GM19467 (cell line): ENCODE measurements around the gene PPFIA3.

Source experiments
- ATAC-seq: cut with Tn5 transposase; IDR thresholded peaks from one replicate; pipeline ENCODE4 v1.9.1; 2021; ENCODE audit warnings: mild to moderate bottlenecking, moderate library complexity; ENCODE audit not compliant: unreplicated experiment

The PPFIA3 gene

GRCh38 chr19:49148784-49149651 is 29.7 kb downstream of the PPFIA3 start:
- ATAC-seq = no peak

- ATAC-seq = no peak
These were observed 30.3 kb downstream of the PPFIA3 start for GRCh38 chr19:49149652-49150105.

DNA sequence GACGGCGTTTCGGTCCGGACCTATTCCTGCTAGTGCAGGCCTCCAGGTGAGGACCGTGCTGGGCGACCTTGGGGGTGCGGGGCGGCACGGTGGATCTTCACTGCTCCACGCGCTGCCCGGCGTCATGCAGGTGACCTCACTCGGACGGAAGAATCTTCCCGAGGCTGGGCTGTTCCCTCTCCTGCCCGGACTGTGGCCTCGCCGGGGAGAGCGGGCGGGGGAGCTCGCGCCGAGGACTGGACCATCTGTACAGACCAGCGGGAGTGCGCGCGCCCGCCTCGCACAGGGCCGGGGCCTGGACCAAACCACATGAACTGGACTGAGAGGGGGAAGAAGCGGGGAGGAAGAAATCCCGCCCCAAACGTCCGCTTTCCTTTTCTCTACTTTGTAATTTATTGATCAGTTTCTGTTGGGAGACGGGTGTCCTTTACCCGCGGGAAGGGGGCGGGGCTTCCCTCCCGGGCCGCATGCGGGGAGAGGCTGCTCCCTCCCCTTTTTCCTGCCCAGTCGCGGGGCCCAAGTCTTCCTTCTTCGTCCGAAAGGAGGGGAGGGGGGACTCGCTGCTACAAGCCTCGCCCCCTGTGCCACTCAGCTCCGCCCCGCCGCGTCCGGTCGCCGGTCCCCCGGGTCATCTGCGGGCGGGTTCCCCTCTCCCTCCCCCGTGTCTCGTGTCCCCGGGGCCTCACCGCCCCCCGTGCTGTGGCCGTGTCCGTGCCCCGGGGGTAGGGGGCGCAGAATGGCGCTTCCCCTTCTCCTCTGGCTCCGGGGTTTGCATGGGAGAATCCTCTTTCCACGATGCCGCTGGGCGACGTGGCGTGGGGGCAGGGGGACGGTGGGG is 31.0 kb downstream of the PPFIA3 start:
- ATAC-seq = no peak

DNA sequence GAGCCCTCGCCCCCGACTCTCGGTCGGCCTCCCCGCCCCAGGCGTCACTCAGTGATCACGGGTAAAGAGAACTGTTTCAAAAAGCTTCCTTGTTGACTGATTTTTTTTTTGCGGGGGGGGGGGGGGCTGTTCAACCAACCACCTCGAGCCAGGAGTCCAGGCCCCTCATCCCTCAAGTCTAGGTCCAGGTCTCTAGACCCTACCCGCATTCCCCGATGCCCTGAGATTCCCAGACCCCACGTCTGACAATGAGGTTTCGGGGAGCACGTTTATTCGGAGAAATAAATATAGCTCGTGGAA is 31.6 kb downstream of the PPFIA3 start:
- ATAC-seq = no peak

DNA sequence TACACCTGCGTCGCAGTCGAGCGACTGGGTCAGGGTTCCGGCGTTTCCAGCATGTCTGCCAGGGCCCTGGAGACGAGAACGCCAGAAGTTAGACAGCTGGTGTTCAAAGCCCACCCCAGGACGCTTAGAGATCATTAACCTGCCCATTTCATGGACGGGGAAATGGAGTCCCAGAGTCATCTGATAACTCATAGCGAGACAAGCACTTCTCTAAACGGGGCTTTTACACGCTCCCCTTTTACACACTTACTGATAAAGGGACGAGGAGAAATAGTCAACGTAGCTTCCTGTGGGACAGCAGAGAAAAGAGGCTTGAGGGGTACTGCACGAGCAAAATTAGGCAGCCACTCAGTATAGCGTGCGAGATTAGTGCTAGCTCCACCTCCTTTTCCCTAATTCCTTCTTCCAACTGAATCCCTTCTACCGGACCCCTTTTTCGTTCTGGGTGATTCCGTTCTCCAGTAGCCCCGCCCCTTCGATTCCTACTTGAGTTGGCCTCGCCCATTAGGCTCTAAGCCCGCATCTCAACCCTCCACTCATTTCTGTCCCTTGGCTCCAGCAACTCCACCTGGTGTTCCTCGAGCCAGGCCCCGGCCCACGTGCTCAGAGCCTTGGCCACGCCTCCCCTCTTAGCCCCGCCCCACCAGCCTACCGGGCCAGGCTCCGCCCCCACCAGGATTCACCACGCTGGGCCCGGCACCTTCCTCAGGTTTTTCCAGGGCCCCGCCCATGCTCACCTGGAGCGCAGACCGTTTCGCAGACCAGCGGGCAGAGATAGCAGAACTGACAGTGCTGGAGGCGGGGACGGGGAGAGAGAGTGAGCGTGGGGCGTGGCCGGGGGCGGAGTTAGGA is 32.1 kb downstream of the PPFIA3 start:
- ATAC-seq = no peak

- ATAC-seq = no peak
These were observed 32.8 kb downstream of the PPFIA3 start for GRCh38 chr19:49152119-49152550.

- ATAC-seq = no peak
These were observed 33.9 kb downstream of the PPFIA3 start for GRCh38 chr19:49153167-49153809.

GRCh38 chr19:49154279-49154678 is 34.9 kb downstream of the PPFIA3 start:
- no peak for ATAC-seq

DNA sequence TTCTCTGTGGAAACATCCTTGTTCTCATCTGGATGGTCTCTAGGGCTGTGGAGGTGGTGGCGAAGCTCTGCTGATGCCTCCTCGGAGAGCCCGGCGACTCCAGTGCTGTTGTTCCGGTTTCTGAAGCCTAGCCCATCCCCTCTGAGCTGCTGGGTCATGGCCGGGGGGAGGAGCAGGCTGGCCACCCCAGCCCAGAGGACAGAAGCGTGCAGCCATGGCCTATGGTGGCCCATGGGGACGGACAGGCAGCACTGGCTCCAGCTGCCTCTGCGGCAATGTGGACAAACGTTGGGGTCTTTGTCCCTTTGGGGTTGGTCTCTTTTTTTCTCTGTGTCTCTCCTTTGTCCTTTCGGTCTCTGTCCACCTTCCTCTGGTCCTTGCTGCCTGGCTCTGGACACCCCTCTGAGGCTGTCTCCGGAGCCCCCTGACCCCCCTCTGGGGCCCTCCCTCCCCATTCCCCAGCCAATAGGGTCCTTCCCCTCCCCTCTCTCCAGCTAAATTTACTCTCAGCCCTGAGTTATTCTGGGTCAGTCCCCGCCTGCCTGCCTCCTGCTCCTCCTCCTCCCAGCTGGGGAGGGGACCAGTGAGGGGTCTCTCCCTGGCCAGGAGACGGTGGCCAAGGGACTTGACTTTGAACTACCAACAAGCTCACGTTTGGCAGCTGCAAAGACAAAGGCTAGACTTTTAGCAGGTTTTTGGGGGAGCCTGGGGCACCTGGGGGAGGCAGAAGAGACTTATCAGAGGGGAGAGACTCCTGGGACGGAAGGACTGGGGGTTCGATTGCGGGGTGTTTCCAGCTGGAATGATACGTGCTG is 35.9 kb downstream of the PPFIA3 start, which contains the start of gene HRC:
TSS of gene HRC (minus strand) at position 392 of the 815 bp plus-strand sequence. CDS start at position 233, 159 bp downstream.
- ATAC-seq = no peak

GRCh38 chr19:49155820-49156346 is 36.5 kb downstream of the PPFIA3 start:
- no peak for ATAC-seq

DNA sequence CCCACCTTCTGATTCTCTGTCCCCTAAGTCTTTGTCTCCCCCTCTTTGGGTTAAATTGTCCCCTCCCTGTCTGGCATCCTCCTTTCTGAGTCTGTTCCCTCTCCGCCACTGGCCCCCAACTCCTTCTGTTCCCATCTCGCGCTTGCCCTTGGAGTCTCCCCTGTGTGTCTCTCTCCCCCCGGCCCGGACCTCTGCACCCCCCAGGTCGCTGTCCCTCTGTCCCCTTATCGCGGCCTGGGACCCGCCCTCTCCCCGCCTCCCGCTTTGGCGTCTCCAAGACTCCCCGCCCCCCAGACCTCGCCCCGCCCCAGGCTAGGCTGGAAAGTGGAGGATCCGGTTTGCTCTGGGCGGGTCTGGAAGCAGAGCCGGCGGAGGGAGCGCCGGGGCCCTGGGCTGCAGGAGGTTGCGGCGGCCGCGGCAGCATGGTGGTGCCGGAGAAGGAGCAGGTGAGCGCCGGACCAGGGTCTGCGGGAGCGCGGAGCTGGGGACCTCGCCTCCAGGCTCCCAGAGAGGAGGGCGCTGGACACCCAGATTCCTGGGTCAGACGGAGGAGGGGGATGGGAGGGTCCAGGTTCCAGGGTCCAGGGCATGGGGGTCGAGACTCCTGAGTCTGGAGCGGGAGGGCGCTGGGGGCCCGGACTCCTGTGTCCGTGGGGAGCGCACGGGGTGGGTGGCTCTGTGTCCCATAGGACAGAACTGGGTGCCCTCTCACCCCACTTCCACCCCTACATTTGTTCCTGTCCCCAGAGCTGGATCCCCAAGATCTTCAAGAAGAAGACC is 38.3 kb downstream of the PPFIA3 start, which contains the start of gene TRPM4:
TSS of gene TRPM4 (plus strand) at position 348 of the 780 bp plus-strand sequence. CDS start at position 423, 75 bp downstream.
- ATAC-seq = no peak

DNA sequence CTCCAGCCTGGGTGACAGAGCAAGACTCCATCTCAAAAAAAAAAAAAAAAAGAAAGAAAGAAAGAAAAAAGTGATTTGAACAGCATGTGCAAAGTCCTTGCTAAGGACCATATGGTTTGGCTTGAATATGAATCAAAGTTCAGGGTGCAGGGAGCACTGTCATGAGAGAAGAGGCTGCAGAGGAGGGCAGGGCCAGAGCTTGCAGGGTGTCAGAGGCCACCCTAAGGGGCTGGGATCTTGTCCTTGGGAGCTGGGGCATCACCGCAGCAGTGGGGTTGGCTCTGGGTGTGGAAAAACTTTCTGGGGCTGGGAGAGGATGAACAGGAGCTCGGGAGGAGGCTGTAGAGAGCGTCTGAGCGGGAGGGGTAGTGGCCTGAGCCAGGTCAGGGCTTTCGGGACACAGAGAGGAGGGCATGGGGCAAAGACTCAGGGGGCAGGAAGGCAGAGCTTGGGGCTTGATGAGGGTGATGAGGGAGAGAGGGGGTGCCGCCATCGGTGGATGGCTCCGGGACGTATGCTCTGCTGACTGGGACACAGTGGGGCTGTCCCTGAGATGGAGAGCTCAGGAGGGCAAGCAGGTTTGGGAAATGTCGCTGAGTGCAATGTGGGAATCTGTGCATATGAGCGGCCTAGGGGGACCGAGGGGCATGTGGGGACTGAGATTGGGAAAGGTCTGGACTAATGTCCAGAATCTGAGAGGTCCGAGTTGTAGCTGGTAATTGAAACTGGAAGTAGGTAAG is 41.3 kb downstream of the PPFIA3 start:
- ATAC-seq = no peak

DNA sequence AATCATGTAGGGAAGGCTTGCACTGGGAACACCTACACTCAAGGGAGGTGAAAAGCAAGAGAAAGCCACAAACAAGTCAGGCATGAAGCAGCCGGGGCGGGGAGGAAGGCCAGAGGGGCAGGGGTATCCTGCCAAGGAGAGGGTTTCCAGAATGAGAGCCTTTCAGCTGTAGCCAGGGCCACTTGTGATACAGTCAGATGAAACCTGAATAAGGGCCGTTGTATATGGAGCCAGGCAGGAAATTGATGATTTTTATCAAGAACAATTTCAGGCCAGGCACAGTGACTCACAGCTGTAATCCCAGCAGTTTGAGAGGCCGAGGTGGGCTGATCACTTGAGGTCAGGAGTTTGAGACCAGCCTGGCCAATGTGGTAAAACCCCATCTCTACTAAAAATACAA is 42.6 kb downstream of the PPFIA3 start:
- no peak for ATAC-seq

DNA sequence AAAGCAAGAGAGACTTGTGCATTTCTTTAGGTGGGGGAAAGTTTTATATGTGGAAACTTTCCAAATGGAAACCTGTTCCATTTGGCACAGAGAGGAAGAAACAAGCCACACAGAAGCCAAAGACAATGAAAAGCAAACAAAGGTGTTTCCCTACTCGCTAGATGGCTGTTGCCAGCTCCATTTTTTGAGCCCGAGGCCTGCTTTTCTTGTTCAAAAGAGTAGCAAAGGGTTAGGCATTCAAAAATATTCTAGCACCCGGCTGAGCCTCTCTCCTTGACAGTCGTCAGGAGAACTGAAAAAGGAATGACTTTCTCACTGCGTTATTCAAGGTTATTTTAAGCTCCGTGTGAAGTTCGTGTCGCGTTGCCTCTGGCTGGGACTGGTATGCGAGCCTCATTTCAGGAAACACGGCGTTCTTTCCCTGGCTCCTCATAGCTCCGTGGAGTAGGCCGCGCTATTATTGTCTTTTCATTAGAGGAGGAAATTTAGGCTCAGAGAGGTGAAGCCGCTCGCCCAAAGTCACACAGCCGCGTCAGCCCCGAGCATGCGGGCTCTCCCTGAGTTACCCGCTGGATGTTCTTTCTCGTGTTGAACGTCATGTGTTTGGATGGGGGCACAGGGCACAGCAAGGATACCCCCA is 45.9 kb downstream of the PPFIA3 start:
- no peak for ATAC-seq

DNA sequence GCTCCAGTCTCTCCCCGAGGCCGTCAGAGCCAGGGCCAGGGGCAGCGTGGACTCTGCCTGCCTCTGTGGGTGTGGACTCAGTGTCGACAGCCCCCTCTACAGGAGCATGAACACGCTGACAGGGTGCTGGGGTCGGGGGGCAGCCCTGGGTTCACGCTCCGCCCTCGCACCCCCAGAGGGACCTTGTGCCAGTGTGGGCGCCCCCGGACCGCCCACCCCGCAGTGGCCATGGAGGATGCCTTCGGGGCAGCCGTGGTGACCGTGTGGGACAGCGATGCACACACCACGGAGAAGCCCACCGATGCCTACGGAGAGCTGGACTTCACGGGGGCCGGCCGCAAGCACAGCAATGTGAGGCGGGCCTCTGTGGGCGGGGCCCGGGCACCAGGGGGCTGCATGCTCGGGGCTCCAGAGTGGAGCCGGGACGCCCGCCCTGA is 46.5 kb downstream of the PPFIA3 start:
- ATAC-seq = no peak

DNA sequence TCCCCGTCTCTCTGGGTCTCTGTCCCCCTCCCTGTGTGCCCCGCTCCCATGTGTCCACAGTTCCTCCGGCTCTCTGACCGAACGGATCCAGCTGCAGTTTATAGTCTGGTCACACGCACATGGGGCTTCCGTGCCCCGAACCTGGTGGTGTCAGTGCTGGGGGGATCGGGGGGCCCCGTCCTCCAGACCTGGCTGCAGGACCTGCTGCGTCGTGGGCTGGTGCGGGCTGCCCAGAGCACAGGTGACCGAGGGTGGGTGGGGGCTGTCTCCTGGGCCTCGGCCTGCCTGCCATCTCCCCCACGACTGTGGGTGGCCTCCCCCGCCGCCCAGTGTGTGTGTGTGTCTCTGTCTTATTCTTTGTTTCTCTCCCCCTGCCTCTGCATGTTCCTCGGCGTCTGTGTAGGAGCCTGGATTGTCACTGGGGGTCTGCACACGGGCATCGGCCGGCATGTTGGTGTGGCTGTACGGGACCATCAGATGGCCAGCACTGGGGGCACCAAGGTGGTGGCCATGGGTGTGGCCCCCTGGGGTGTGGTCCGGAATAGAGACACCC is 48.6 kb downstream of the PPFIA3 start:
- ATAC-seq = no peak

GRCh38 chr19:49168421-49168820 is 49.1 kb downstream of the PPFIA3 start:
- ATAC-seq = no peak
